HG03442 (cell line): ENCODE data around the gene TFCP2.

Experiments
- ATAC-seq: cut with Tn5 transposase; IDR thresholded peaks from one replicate; pipeline ENCODE4 v1.9.1; 2021; ENCODE audit warnings: mild to moderate bottlenecking, moderate library complexity; ENCODE audit not compliant: unreplicated experiment

TFCP2 gene

GRCh38 chr12:51160814-51161459 is 12.0 kb downstream of the TFCP2 start:
- no peak for ATAC-seq

- ATAC-seq = no peak
Measured at GRCh38 chr12:51156245-51156765, 16.6 kb downstream of the TFCP2 start.

- no peak for ATAC-seq
Measured at GRCh38 chr12:51152953-51153352, 20.0 kb downstream of the TFCP2 start.

- no peak for ATAC-seq
Measured at GRCh38 chr12:51150777-51151176, 22.2 kb downstream of the TFCP2 start.

- ATAC-seq = no peak
Measured at GRCh38 chr12:51147309-51147708, 25.6 kb downstream of the TFCP2 start.

- ATAC-seq = no peak
Measured at GRCh38 chr12:51139292-51139844, 33.6 kb downstream of the TFCP2 start.

GRCh38 chr12:51132693-51133092 is 40.2 kb downstream of the TFCP2 start:
- ATAC-seq = no peak

- ATAC-seq = no peak
Measured at GRCh38 chr12:51131745-51132521, 41.0 kb downstream of the TFCP2 start.

- no peak for ATAC-seq
Measured at GRCh38 chr12:51128919-51129318, 44.0 kb downstream of the TFCP2 start.

GRCh38 chr12:51127050-51127729 is 45.7 kb downstream of the TFCP2 start:
- no peak for ATAC-seq

- no peak for ATAC-seq
Measured at GRCh38 chr12:51126297-51126696, 46.6 kb downstream of the TFCP2 start.

GRCh38 chr12:51124504-51124903 is 48.4 kb downstream of the TFCP2 start:
- no peak for ATAC-seq

GRCh38 chr12:51122844-51123243 is 50.1 kb downstream of the TFCP2 start:
- no peak for ATAC-seq

- no peak for ATAC-seq
Measured at GRCh38 chr12:51118706-51119105, 54.2 kb downstream of the TFCP2 start.

- ATAC-seq = no peak
Measured at GRCh38 chr12:51115533-51115932, 57.4 kb downstream of the TFCP2 start.

GRCh38 chr12:51108136-51108535 is 64.8 kb downstream of the TFCP2 start:
- no peak for ATAC-seq

- ATAC-seq = no peak
Measured at GRCh38 chr12:51103977-51104376, 69.0 kb downstream of the TFCP2 start.

- ATAC-seq = no peak
Measured at GRCh38 chr12:51098611-51099010, 74.3 kb downstream of the TFCP2 start.

GRCh38 chr12:51090705-51091229 is 82.2 kb downstream of the TFCP2 start:
- no peak for ATAC-seq

GRCh38 chr12:51087818-51088217 is 85.1 kb downstream of the TFCP2 start:
- no peak for ATAC-seq

- ATAC-seq = no peak
Measured at GRCh38 chr12:51086933-51087332, 86.0 kb downstream of the TFCP2 start.
